ENCODE results near the gene CD200R1. TPM values are rescaled to one million over a fixed set of nuclear protein-coding genes. Genes with fewer than 3 reads are reported as not detected.

Gene CD200R1, protein sequence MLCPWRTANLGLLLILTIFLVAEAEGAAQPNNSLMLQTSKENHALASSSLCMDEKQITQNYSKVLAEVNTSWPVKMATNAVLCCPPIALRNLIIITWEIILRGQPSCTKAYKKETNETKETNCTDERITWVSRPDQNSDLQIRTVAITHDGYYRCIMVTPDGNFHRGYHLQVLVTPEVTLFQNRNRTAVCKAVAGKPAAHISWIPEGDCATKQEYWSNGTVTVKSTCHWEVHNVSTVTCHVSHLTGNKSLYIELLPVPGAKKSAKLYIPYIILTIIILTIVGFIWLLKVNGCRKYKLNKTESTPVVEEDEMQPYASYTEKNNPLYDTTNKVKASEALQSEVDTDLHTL
- polyA plus RNA-seq (2012; ENCODE audit: insufficient read length, low read depth): not detected

DNA sequence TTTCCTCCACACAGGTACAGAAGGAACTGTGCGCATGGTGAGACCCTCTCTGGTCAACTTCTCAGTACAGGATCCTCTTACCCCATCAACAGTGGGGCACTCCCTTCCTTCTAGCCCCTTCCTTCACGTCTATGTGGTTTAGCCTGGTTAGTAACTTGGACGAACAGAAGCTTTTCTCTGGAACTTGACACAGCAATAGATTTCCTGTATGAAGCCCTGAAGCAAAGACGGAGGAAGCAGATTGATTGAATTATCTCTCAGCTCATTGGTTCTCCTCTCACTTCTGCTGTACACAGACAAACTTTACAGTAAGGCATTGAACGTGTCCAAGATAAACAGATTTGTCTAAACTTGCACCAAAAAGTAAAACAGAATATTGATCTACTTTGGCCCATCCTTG lies at the start of gene CD200R1:
CD200R1 (minus strand) TSS at position 210 of the 400 bp plus-strand sequence. CDS start 246 bp downstream, outside the sequence.
- TF ChIP-seq TAF1 (IDR thresholded peaks at IDR 0.05; ENCODE audit: borderline replicate concordance, insufficient read depth, low read length): no peak
- no peak for TF ChIP-seq FOXP2 (optimal IDR thresholded peaks at IDR 0.05; ENCODE audit: borderline replicate concordance, extremely low read depth, extremely low read length, insufficient read depth)

DNA sequence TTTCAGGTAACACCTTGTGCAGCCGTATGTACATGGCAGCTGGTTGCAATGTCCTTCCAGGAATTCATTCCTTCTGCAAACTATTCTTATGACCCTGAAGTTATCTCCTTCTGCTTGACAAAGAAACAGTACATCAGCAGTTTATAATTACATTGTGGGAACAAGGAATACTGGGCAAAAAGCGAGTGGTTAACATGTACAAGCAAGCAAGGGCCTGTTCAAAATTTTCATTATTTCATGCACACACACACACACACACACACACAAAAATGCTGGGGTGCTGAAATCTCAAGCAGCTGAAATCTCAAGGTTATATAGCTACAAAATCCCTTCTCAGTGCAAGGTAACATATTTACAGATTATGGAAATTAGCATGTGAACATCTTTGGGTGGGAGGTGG lies 46.6 kb upstream of the CD200R1 start:
- TF ChIP-seq POLR2AphosphoS5 (IDR thresholded peaks at IDR 0.05; ENCODE audit: low read depth, low read length) (no peak), TAF1 (IDR thresholded peaks at IDR 0.05; ENCODE audit: borderline replicate concordance, insufficient read depth, low read length) (no peak), SIN3A (IDR thresholded peaks at IDR 0.05; ENCODE audit: borderline replicate concordance, insufficient read depth, low read length) (no peak), FOXP2 (optimal IDR thresholded peaks at IDR 0.05; ENCODE audit: borderline replicate concordance, extremely low read depth, extremely low read length, insufficient read depth) (no peak)
- TF ChIP-seq, protein P1, sequence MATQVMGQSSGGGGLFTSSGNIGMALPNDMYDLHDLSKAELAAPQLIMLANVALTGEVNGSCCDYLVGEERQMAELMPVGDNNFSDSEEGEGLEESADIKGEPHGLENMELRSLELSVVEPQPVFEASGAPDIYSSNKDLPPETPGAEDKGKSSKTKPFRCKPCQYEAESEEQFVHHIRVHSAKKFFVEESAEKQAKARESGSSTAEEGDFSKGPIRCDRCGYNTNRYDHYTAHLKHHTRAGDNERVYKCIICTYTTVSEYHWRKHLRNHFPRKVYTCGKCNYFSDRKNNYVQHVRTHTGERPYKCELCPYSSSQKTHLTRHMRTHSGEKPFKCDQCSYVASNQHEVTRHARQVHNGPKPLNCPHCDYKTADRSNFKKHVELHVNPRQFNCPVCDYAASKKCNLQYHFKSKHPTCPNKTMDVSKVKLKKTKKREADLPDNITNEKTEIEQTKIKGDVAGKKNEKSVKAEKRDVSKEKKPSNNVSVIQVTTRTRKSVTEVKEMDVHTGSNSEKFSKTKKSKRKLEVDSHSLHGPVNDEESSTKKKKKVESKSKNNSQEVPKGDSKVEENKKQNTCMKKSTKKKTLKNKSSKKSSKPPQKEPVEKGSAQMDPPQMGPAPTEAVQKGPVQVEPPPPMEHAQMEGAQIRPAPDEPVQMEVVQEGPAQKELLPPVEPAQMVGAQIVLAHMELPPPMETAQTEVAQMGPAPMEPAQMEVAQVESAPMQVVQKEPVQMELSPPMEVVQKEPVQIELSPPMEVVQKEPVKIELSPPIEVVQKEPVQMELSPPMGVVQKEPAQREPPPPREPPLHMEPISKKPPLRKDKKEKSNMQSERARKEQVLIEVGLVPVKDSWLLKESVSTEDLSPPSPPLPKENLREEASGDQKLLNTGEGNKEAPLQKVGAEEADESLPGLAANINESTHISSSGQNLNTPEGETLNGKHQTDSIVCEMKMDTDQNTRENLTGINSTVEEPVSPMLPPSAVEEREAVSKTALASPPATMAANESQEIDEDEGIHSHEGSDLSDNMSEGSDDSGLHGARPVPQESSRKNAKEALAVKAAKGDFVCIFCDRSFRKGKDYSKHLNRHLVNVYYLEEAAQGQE (IDR thresholded peaks at IDR 0.05; ENCODE audit: insufficient read depth in 1 of 2, low read depth in 2 of 2, low read length in 2 of 2): no peak

DNA sequence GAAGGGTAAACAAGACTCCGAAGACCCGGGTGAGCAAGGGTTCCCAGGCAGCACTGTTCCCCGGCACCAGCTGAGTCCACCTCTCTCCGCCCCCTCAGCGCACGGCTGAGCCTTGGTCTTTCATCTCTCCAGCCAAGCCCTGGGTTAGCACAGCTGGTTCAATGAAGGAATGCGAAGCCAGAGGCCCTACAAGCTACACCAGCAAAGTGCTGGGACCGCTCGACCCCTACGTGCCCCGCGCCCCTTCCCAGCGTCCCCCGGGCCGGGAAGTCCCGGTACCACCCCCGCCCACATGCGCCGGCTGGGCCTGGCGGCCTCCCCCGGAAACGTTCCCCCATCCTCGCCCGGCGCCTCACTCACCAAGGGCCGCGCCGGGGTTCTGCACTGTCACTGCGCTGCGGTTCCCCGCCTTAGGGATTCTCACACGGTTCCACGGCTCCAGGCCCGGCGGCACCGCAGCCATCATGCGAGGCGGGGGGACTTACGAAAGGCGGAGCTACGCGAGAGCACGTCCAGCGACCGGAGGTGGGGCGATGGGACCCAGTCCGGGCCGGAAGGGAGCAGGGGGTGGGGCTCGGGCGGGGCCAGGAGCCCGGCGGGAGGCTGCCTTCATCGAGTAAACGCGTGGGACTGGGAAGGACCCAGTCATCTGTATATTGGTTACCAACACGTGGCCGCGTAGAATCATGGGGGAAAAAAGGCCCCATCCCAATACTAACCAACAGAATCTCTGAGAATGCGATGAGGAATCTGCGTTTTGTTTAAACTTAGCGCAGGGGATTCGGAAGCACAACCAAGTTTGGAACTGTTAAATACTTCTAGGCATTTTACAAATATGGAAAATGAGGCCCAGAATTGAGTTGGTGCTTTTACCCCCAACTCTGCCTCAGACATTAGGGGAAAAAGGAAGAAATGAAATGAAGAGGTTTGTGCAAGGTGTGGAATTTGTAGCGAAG lies 44.6 kb upstream of the CD200R1 start:
- TF ChIP-seq, protein P1 (IDR thresholded peaks at IDR 0.05; ENCODE audit: insufficient read depth in 1 of 2, low read depth in 2 of 2, low read length in 2 of 2): 0 out of 4 replicates have a peak, but pooled peaks of 1 of the 2 experiments have one; percentile 10
- TF ChIP-seq POLR2AphosphoS5 (IDR thresholded peaks at IDR 0.05; ENCODE audit: low read depth, low read length) (peak; percentile 64), SIN3A (IDR thresholded peaks at IDR 0.05; ENCODE audit: borderline replicate concordance, insufficient read depth, low read length) (0 out of 2 replicates have a peak, but pooled peaks have one; percentile 60), FOXP2 (optimal IDR thresholded peaks at IDR 0.05; ENCODE audit: borderline replicate concordance, extremely low read depth, extremely low read length, insufficient read depth) (no peak)

DNA sequence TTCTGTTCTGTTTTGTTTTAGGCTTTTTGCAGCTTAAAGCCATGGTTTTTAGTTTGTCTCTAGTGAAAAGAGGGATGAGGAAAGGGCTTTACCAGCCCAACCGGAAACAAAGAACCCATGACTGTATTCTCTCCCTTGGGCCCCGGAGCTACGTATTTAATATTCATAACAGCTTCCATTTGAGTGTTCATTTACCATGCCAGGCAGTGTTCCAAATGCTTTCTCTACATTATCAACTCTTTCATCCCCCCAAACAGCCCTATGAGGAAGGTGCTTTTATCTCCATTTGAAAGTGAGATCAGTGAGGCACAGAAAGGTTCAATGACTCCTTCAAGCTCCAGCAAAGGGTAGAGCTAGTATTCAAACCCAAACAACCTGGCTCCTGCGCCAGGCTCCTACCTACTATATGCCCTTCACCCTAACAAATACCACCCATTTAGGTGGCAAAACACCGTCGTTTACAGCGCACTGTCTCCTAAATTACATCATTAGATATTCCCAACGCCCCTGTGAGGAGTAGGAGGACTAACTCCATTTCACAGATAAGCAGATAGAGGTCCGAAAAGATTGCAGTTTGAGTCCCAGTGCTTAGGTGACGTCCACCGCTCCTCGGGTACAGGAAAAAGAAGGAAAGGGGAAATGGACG lies 43.8 kb upstream of the CD200R1 start:
- TF ChIP-seq, protein P1 (IDR thresholded peaks at IDR 0.05; ENCODE audit: insufficient read depth in 1 of 2, low read depth in 2 of 2, low read length in 2 of 2): no peak
- no peak for TF ChIP-seq TAF1 (IDR thresholded peaks at IDR 0.05; ENCODE audit: borderline replicate concordance, insufficient read depth, low read length)
- TF ChIP-seq FOXP2 (optimal IDR thresholded peaks at IDR 0.05; ENCODE audit: borderline replicate concordance, extremely low read depth, extremely low read length, insufficient read depth): no peak
- TF ChIP-seq SIN3A (IDR thresholded peaks at IDR 0.05; ENCODE audit: borderline replicate concordance, insufficient read depth, low read length): no peak

DNA sequence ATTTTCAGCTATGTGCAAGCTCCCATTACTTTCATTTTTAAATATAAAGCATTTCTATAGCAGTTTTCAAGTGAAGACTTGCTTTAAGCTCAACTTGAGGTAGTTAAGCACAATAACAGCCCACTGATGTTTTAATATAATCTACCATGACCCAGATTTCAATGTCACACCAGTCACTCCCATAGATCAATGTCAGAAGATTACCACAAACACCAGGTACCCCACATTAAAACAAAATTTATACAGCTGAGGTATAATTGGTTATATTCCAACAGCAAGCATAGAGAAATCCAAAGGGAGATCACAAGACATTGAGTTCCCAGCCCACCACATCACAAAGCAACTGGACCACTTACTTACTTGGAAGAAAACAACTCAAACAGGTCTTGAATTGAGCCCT lies 38.7 kb upstream of the CD200R1 start:
- TF ChIP-seq POLR2AphosphoS5 (IDR thresholded peaks at IDR 0.05; ENCODE audit: low read depth, low read length): no peak
- TF ChIP-seq TAF1 (IDR thresholded peaks at IDR 0.05; ENCODE audit: borderline replicate concordance, insufficient read depth, low read length): no peak
- TF ChIP-seq, protein P1 (IDR thresholded peaks at IDR 0.05; ENCODE audit: insufficient read depth in 1 of 2, low read depth in 2 of 2, low read length in 2 of 2): no peak
- no peak for TF ChIP-seq SIN3A (IDR thresholded peaks at IDR 0.05; ENCODE audit: borderline replicate concordance, insufficient read depth, low read length)
- no peak for TF ChIP-seq FOXP2 (optimal IDR thresholded peaks at IDR 0.05; ENCODE audit: borderline replicate concordance, extremely low read depth, extremely low read length, insufficient read depth)

Data from PFSK-1 (cell line).